Endometrial microvascular endothelial cells (primary cell): Measurements from ENCODE around the gene MYOCD. TPM values are rescaled to one million over a fixed set of nuclear protein-coding genes. Genes with fewer than 3 reads are reported as not detected.

Source experiments
- in situ Hi-C: cut with HindIII; loops from 2 replicates; pipeline ENCODE4 v1.10.0; 2017; ENCODE audit warnings: low sequenced_read_pairs, low pct_unique_long_range_greater_than_20kb; ENCODE audit errors: inconsistent ontology term
- total RNA-seq: library from RNA; depleted of rRNA; stranded (reverse); fragments of >200 nt; gene quantifications from one replicate; pipeline ENCODE4 v1.2.3, GENCODE V29; 2015; ENCODE audit errors: inconsistent ontology term

Gene MYOCD
- total RNA-seq, 1 donor from 2014 or later, result 0.19 TPM

- in situ Hi-C loops, result no loop called here
These were observed 143.0 kb downstream of the MYOCD start for GRCh38 chr17:12808723-12809122.

- in situ Hi-C loops, result no loop called here
These were observed 147.2 kb downstream of the MYOCD start for GRCh38 chr17:12812877-12813276.

GRCh38 chr17:12813664-12814063 lies 148.0 kb downstream of the MYOCD start:
- in situ Hi-C loops, result no loop called here

GRCh38 chr17:12814718-12815117 lies 149.0 kb downstream of the MYOCD start:
- in situ Hi-C loops, result no loop called here

GRCh38 chr17:12815642-12816141 lies 150.0 kb downstream of the MYOCD start:
- in situ Hi-C loops, result no loop called here

Other genes starting within 250 kb of the MYOCD start
- 1.0 TPM for gene ARHGAP44, start 123.6 kb downstream of the MYOCD start, total RNA-seq